Small intestine (tissue), 7 donors: Measurements from ENCODE around the gene ZNF341. TPM values are rescaled to one million over a fixed set of nuclear protein-coding genes. Genes with fewer than 3 reads are reported as not detected.
"Not testable (repeated sequence)": the region's sequence is repeated elsewhere in the genome, so short reads cannot be mapped to it uniquely, and the experiment has no call there.

ENCODE experiments used
- DNase-seq, 2 donors: peaks; one replicate each; pipeline versions ENCODE4 v3.0.0 to v3.0.0-alpha.2; 2013
- FAIRE-seq: peaks from 2 replicates; lab custom pipeline; 2012; peaks lifted over from hg19 to GRCh38; lab: Jason Lieb, UNC
- H3K27ac ChIP-seq, 3 donors: one replicate each; pipeline ENCODE4 v1.5.1; 2013; ENCODE audit warnings: low read length in 2 of 3, mild to moderate bottlenecking in 2 of 3, control low read depth in 1 of 3, inconsistent platforms in 1 of 3, low read depth in 1 of 3, moderate library complexity in 1 of 3
- H3K27me3 ChIP-seq, 3 donors: one replicate each; pipeline ENCODE4 v1.6.1; 2013; ENCODE audit warnings: low read length in 3 of 3, inconsistent platforms in 1 of 3; ENCODE audit not compliant: control insufficient read depth in 3 of 3, insufficient read depth in 3 of 3
- H3K36me3 ChIP-seq, 3 donors: one replicate each; pipeline ENCODE4 v1.6.1; 2013; ENCODE audit warnings: low read length in 3 of 3, inconsistent platforms in 1 of 3, low read depth in 1 of 3, mild to moderate bottlenecking in 1 of 3, moderate library complexity in 1 of 3; ENCODE audit not compliant: control insufficient read depth in 3 of 3, insufficient read depth in 2 of 3
- H3K4me1 ChIP-seq, 3 donors: one replicate each; pipeline ENCODE4 v1.6.1; 2013; ENCODE audit warnings: low read length in 2 of 3, inconsistent platforms in 1 of 3, low read depth in 1 of 3, mild to moderate bottlenecking in 1 of 3, moderate library complexity in 1 of 3; ENCODE audit not compliant: control insufficient read depth in 3 of 3, insufficient read depth in 2 of 3
- H3K4me3 ChIP-seq, 3 donors: one replicate each; pipeline ENCODE4 v1.5.1; 2013; ENCODE audit warnings: low read length in 3 of 3, control low read depth in 1 of 3, inconsistent platforms in 1 of 3, low read depth in 1 of 3, mild to moderate bottlenecking in 1 of 3, moderate library complexity in 1 of 3
- H3K9me3 ChIP-seq, 2 donors: one replicate each; pipeline ENCODE4 v1.6.1; 2013; ENCODE audit warnings: low read depth in 1 of 2, low read length in 1 of 2; ENCODE audit not compliant: control insufficient read depth in 2 of 2, insufficient read depth in 1 of 2
- WGBS, 3 donors: extraction: QIAGEN DNeasy Blood & Tissue Kit; methylation state at CpG; one replicate each; pipeline ENCODE4 v1.1.7; 2013; 5-methylcytosine and 5-hydroxymethylcytosine counted together
- polyA plus RNA-seq, 4 donors: library from polyadenylated mRNA; stranded (reverse) in 3 of 4; unstranded in 1 of 4; fragments of 200-250 nt in 3 of 4; fragments of 120-200 nt in 1 of 4; gene quantifications; one replicate each; pipeline versions ENCODE4 v1.2.1 to v1.2.3, GENCODE V29; 2013
- donor health status: healthy with polysubstance abuse.
- donor health status: control.
- donor health status: control.
- donor health status: Bipolar disorder and iron deficiency.
- donor health status: healthy.

The ZNF341 gene
- polyA plus RNA-seq, 4 donors, result 2.7 to 4.4 (median 3.4) TPM

DNA sequence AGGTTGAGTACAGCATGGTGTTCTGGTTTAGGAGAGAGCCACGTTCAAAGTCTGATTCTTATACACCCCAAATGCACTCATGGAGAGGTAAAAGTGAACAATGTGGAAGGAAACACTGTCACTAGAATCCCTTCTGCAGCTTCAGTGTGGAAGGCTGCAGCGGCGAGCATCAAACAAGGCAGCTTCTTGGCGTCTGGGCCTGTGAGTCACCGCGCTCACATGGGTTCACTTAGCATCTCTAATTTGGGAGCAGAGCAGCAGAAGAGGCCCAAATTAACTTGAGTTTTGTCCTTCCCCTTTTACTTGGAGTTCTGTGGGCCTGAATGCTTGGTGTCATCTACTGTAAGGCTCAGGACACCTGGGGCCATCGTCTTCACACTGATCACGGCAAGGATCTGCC, 34.7 kb upstream of the ZNF341 start:
- peak overlapping the region in 1 of 3 donors; percentile 53 for H3K27ac ChIP-seq
- H3K9me3 ChIP-seq, result peaks cover 0 to 4% of the 10 kb centered on the region in 2 donors
- 67 to 92% (median 84%) methylated on average over 8 of the region's 8 CpGs for WGBS, 3 donors
- no peak overlapping the region for H3K4me3 ChIP-seq
- no peaks in the 10 kb centered on the region for H3K36me3 ChIP-seq
- DNase-seq (no peak), FAIRE-seq (no peak)
- H3K4me1 ChIP-seq, result no peaks in the 10 kb centered on the region
- H3K27me3 ChIP-seq, result no peaks in the 10 kb centered on the region

DNA sequence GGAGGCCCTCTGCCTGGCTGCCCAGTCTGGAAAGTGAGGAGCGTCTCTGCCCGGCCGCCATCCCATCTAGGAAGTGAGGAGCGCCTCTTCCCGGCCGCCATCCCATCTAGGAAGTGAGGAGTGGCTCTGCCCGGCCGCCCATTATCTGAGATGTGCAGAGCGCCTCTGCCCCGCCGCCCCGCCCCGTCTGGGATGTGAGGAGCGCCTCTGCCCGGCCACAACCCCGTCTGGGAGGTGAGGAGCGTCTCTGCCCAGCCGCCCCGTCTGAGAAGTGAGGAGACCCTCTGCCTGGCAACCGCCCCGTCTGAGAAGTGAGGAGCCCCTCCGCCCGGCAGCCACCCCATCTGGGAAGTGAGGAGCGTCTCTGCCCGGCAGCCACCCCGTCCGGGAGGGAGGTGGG, 32.8 kb upstream of the ZNF341 start:
- H3K9me3 ChIP-seq, H3K4me3 ChIP-seq, H3K27me3 ChIP-seq, H3K4me1 ChIP-seq, DNase-seq, H3K27ac ChIP-seq, FAIRE-seq, H3K36me3 ChIP-seq: not testable (repeated sequence)
- 96 to 97% (median 97%) methylated on average over 17 to 19 of the region's 27 CpGs for WGBS, 3 donors

- 89 to 97% (median 97%) methylated on average over 42 to 44 of the region's 45 CpGs for WGBS, 3 donors
- not testable (repeated sequence) for H3K27ac ChIP-seq, FAIRE-seq, H3K27me3 ChIP-seq, H3K9me3 ChIP-seq, DNase-seq, H3K4me3 ChIP-seq, H3K4me1 ChIP-seq, H3K36me3 ChIP-seq
Observed at GRCh38 chr20:33700696-33701441, 30.9 kb upstream of the ZNF341 start.

DNA sequence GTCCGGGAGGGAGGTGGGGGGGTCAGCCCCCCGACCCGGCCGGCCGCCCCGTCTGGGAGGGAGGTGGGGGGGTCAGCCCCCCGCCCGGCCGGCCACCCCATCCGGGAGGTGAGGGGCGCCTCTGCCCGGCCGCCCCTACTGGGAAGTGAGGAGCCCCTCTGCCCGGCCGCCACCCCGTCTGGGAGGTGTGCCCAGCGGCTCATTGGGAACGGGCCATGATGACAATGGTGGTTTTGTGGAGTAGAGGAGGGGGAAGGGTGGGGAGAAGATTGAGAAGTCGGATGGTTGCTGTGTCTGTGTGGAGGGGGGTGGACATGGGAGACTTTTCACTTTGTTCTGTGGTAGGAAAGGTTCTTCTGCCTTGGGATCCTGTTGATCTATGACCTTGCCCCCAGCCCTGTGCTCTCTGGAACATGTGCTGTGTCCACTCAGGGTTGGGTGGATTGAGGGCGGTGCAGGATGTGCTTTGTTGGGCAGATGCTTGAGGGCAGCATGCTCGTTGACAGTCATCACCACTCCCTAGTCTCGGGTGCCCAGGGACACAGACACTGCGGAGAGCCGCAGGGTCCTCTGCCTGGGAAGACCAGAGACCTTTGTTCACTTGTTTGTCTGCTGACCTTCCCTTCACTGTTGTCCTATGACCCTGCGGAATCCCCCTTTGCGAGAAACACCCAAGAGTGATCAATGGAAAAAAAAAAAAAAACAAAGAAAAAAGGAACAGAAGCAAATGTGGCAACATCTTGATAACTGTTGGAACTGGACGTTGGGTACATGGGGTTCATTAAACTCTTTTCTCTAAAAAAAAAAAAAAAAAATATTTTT, 30.0 kb upstream of the ZNF341 start:
- H3K36me3 ChIP-seq, result peaks cover 0 to 15% (median 0%) of the 10 kb centered on the region in 3 donors
- H3K4me1 ChIP-seq, result no peaks in the 10 kb centered on the region
- H3K27me3 ChIP-seq, result no peaks in the 10 kb centered on the region
- FAIRE-seq, result no peak
- no peak overlapping the region for H3K27ac ChIP-seq
- 89 to 97% (median 94%) methylated on average over 11 to 27 of the region's 27 CpGs for WGBS, 3 donors
- H3K9me3 ChIP-seq, result peaks cover 0 to 4% of the 10 kb centered on the region in 2 donors
- no peak overlapping the region for H3K4me3 ChIP-seq
- DNase-seq, result no peak

DNA sequence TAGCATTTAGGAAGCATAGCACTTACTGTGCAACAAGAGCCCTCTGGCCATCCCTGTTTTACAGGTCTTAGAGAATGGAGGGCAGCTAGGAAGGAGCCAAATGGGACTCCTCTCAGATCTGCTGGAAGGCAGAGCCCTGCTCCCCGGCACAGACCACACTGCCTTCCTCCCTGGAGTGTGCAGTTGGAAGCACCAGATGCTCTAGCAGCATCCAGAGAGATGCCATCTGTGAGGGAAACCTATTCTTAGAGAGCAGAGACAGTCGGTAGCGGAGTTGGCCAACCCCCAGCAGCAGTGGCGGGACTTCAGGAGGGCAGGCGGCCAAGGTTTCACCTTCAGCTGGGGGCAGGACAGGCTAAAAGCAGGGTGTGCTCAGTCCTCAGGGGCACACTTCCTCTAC, 28.9 kb upstream of the ZNF341 start:
- FAIRE-seq, result no peak
- WGBS, 3 donors, result 76 to 83% (median 80%) methylated on average over 5 of the region's 5 CpGs
- peaks cover 0 to 23% (median 3%) of the 10 kb centered on the region in 3 donors for H3K36me3 ChIP-seq

GRCh38 chr20:33703498-33704137, 28.2 kb upstream of the ZNF341 start:
- WGBS, 3 donors, result 93 to 94% (median 93%) methylated on average over 8 of the region's 8 CpGs
- DNase-seq (no peak), FAIRE-seq (no peak)
- Histone ChIP-seq H3K27ac (no peak overlapping the region), H3K4me1 (no peaks in the 10 kb centered on the region), H3K4me3 (no peak overlapping the region), H3K27me3 (no peaks in the 10 kb centered on the region), H3K9me3 (peaks cover 0 to 4% of the 10 kb centered on the region in 2 donors), H3K36me3 (peaks cover 0 to 23% (median 3%) of the 10 kb centered on the region in 3 donors)

More for the DNA sequence above, 28.9 kb upstream of the ZNF341 start:
- H3K27me3 ChIP-seq, result no peaks in the 10 kb centered on the region
- DNase-seq, result no peak
- H3K27ac ChIP-seq, result no peak overlapping the region
- no peak overlapping the region for H3K4me3 ChIP-seq
- no peaks in the 10 kb centered on the region for H3K4me1 ChIP-seq
- peaks cover 0 to 4% of the 10 kb centered on the region in 2 donors for H3K9me3 ChIP-seq

DNA sequence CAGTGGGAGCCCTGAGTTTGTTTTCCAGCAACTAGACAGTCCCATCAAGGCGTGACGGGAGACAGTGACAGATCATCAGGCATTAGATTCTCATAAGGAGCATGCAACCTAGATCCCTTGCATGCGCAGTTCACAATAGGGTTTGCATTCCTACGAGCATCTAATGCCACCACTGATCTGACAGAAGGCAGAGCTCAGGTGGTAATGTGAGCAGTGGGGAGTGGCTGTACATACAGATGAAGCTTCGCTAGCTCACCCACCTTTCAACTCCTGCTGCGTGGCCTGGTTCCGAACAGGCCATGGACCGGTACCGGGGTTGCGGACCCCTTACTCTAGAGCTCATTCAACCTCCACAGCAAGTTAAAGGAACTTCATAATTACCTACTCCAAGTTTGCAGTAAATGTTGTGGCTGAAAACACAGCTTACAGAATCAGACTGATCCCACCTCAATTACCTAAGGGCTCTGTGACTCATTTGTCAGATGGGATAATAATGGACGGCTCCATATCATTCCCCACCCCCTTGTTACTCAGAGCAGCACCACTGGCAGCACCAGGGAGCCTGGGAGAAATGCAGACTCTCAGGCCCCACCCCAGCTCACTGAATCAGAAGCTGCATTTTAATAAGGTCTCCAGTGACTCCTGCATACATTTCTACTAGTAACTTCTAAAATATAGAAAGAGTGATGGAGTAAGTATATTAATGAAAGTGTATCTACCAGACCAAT, 27.4 kb upstream of the ZNF341 start:
- Histone ChIP-seq H3K9me3 (peaks cover 0 to 4% of the 10 kb centered on the region in 2 donors), H3K4me3 (no peak overlapping the region), H3K36me3 (peaks cover 0 to 23% (median 3%) of the 10 kb centered on the region in 3 donors), H3K27ac (no peak overlapping the region), H3K4me1 (no peaks in the 10 kb centered on the region), H3K27me3 (no peaks in the 10 kb centered on the region)
- no peak for DNase-seq
- 92 to 94% (median 93%) methylated on average over 11 of the region's 11 CpGs for WGBS, 3 donors
- no peak for FAIRE-seq

DNA sequence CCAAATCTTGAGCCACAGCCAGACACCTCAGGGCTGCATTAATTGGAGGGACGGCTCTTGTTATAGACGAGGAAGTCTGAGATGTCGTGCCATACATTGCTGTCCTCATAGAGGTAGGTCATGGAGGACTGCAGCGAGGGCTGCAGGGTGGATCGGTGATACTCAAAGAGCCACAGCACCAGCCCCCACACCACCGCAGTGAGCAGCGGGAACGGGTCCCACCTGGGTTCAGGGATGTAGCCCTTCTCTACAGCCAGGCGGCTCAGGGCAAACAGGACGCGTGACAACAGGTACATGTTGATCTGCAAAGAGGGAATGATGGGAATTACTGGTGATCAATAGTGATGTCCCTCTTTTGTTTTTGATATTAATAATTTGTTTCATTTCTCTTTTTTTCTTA, 24.1 kb upstream of the ZNF341 start:
- Histone ChIP-seq H3K36me3 (peaks cover 3 to 50% (median 3%) of the 10 kb centered on the region in 3 donors), H3K4me1 (no peaks in the 10 kb centered on the region), H3K27ac (no peak overlapping the region), H3K27me3 (no peaks in the 10 kb centered on the region), H3K9me3 (no peaks in the 10 kb centered on the region), H3K4me3 (no peak overlapping the region)
- WGBS, 3 donors, result 90 to 93% (median 91%) methylated on average over 11 of the region's 11 CpGs
- DNase-seq, result no peak
- no peak for FAIRE-seq
